Upper lobe of right lung (tissue), 1 donor: ENCODE measurements around the gene RAB25. TPM values are rescaled to one million over a fixed set of nuclear protein-coding genes. Genes with fewer than 3 reads are reported as not detected.

ENCODE experiments used
- ATAC-seq: fragments of 200-7000 bp; cut with Tn5 transposase; one replicate; pipeline ENCODE4 v1.9.1; 2020; ENCODE audit warnings: mild to moderate bottlenecking, moderate library complexity
- DNase-seq: peaks from one replicate; pipeline ENCODE4 v3.0.0-alpha.2; 2020
- H3K27ac ChIP-seq: fragments of 200-600 bp; one replicate; pipeline ENCODE4 v1.8.0; 2022
- H3K27me3 ChIP-seq: fragments of 200-600 bp; one replicate; pipeline ENCODE4 v1.8.0; 2022; ENCODE audit warnings: mild to moderate bottlenecking
- H3K36me3 ChIP-seq: fragments of 200-600 bp; one replicate; pipeline ENCODE4 v1.8.0; 2022
- H3K4me1 ChIP-seq: fragments of 200-600 bp; one replicate; pipeline ENCODE4 v1.8.0; 2022
- H3K4me3 ChIP-seq: fragments of 200-600 bp; one replicate; pipeline ENCODE4 v1.8.0; 2022; ENCODE audit warnings: mild to moderate bottlenecking
- H3K9me3 ChIP-seq: fragments of 200-600 bp; one replicate; pipeline ENCODE4 v1.8.0; 2022
- intact Hi-C: fragments of 100-400 bp; cut with DNase I; formaldehyde crosslinking; loops from one replicate; pipeline ENCODE4 v1.11.0; 2022
- total RNA-seq: library from RNA; stranded (reverse); fragmentation: NEBNext Ultra II Directional; extraction: Animal tissue kit (Norgen Biotek cat#: 25700); gene quantifications from one replicate; pipeline ENCODE4 v1.2.1, GENCODE V29; 2021
- TF ChIP-seq, protein P1 (sequence below): fragments of 200-600 bp; IDR thresholded peaks from one replicate; pipeline ENCODE4 v1.8.0; 2022; ENCODE audit warnings: antibody characterized with exemption
- donor health status: DM: no; HTN: yes; CAD: no; lungs with severe emphysema.

The RAB25 gene
- total RNA-seq, 1 donor from 2014 or later = 62.0 TPM

DNA sequence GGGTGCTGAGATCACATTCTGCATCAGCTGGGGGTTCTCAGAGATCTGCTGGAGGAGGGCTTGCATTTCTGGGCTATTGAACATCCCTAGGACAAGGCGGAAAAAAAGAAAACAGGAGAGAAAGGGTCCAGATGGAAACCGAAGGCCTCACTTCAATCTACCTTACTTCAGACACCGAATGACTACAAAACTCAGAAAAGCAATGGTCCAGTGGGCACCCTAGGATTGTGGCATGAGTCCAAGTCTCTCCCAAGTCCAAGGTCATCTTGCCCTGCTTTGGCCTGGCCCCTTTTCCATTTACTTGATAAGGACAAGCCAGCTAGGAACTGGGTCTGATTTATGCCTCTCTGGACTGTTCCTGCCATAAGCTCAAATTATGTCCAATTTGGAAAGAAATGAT lies 18.1 kb upstream of the RAB25 start:
- no peak for ATAC-seq
- no peak for DNase-seq
- H3K36me3 ChIP-seq = peaks cover 56% of the 10 kb centered on the region

DNA sequence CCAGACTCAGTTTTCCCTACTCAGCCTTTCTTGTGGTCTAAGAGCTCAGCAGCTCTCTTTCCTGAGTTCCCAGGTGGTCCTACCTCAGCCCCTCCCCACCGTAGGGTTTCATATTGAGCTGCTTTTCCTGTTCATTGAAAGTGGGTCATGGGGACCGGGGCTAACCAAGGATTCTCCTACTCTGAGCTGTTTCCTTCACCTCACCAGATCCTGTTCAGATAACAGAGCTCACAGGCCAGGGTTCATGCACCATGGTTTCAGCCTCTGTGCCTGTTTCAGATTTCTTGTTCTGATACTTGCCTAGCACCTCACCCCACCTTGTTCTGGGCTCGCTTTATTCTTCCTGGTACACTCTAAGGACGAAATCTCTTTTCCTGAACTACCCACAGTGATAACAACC lies 15.9 kb upstream of the RAB25 start:
- Histone ChIP-seq H3K9me3 (no peaks in the 10 kb centered on the region), H3K27me3 (no peaks in the 10 kb centered on the region), H3K4me3 (no peak overlapping the region), H3K36me3 (peaks cover 53% of the 10 kb centered on the region), H3K27ac (no peak overlapping the region), H3K4me1 (no peaks in the 10 kb centered on the region)
- DNase-seq (no peak), ATAC-seq (no peak)
- intact Hi-C loops = no loop called here
- TF ChIP-seq, protein P1, sequence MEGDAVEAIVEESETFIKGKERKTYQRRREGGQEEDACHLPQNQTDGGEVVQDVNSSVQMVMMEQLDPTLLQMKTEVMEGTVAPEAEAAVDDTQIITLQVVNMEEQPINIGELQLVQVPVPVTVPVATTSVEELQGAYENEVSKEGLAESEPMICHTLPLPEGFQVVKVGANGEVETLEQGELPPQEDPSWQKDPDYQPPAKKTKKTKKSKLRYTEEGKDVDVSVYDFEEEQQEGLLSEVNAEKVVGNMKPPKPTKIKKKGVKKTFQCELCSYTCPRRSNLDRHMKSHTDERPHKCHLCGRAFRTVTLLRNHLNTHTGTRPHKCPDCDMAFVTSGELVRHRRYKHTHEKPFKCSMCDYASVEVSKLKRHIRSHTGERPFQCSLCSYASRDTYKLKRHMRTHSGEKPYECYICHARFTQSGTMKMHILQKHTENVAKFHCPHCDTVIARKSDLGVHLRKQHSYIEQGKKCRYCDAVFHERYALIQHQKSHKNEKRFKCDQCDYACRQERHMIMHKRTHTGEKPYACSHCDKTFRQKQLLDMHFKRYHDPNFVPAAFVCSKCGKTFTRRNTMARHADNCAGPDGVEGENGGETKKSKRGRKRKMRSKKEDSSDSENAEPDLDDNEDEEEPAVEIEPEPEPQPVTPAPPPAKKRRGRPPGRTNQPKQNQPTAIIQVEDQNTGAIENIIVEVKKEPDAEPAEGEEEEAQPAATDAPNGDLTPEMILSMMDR = no peak

More for the DNA sequence above, 18.1 kb upstream of the RAB25 start:
- no peaks in the 10 kb centered on the region for H3K27me3 ChIP-seq
- H3K4me3 ChIP-seq = no peak overlapping the region
- TF ChIP-seq, protein P1 = no peak
- H3K27ac ChIP-seq = no peak overlapping the region
- no peaks in the 10 kb centered on the region for H3K9me3 ChIP-seq
- H3K4me1 ChIP-seq = no peaks in the 10 kb centered on the region
- intact Hi-C loops = no loop called here

DNA sequence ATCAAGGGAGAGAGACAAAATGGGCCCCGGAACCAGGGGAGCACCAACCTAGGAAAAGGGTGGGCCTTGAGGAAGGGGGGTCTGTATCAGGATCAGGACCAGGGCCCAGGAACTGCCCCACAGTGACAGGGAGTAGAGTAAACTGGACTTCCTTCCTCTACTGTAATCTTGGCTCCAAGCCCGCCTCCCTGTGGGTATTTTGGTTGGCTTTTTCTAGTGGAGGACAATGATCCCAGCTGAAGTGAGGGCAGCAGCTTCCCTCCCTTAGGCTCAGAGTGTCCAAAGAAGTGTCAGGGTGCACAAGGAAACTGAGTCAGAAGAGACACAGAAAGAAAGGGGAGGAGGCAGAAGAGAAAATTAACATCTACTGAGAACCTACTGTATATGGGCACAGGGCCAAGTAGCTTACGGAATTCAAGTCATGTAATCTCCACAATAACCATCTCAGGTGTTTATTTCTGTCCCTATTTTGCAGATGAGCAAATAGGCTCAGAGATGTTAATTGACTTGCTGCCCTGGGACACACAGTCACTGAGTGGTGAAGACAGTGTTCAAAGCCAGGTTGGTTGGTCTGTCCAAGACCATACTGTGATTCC lies 12.2 kb upstream of the RAB25 start:
- DNase-seq (no peak), ATAC-seq (no peak)
- Histone ChIP-seq H3K4me3 (no peak overlapping the region), H3K27me3 (no peaks in the 10 kb centered on the region), H3K4me1 (no peaks in the 10 kb centered on the region), H3K27ac (no peak overlapping the region), H3K36me3 (peaks cover 22% of the 10 kb centered on the region), H3K9me3 (no peaks in the 10 kb centered on the region)
- intact Hi-C loops = no loop called here
- TF ChIP-seq, protein P1 = no peak

DNA sequence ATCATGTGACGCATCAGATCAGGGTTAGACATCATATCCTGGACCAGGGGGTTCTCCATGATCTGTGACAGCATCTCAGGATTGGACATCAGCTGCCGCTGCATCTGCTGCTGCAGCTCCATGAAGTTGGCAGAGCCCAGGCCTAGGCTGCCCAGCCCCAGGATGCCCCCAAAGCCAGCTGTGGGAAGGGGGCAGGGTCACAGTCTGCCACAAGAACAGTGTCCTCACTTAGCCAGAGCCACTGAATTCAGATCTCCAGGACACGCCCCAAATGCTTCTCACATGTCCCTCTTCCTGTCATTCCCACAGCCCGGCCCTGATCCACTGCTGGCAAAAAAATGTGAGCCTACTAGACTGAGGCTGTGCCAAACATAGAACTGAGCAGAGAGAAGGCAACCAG lies 10.6 kb upstream of the RAB25 start:
- no peak overlapping the region for H3K27ac ChIP-seq
- peaks cover under 1% of the 10 kb centered on the region for H3K4me1 ChIP-seq
- intact Hi-C loops = no loop called here
- no peaks in the 10 kb centered on the region for H3K9me3 ChIP-seq
- ATAC-seq = no peak
- no peak overlapping the region for H3K4me3 ChIP-seq
- no peak for DNase-seq
- H3K36me3 ChIP-seq = peaks cover 10% of the 10 kb centered on the region
- TF ChIP-seq, protein P1 = no peak
- H3K27me3 ChIP-seq = no peaks in the 10 kb centered on the region

DNA sequence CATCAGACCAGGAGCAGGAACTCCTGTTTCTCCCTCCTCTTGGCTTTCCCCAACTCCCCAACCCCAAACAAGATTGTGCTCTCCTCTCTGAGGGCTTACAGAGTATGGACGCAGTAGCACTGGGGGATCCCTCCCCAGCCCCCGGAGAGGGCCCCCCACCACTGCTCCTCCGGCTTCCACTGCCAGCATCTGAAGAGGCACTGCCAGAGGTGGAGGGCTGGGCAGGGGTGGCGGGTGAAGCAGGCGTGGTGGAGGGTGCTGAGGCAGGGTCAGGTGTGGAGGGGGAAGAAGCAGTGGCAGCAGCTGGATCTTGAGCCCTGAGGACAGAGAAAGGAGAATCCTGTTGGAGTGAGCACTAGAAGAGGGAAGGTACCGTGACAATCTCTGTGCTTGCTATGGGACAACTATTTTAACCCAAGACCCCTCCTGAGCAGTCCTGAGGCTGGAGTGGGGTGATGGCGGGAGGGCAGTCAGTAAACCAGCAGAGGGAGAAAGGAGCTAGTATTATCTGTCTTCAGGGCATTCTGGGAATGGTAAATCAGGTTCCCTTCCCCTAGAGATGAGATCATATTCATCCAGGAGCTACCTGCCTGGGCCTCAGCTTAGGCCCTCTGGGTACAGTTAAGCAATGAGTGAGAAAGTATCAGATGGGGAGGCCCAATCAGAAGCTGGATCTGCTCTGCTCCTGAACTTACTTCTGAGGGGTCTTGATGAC lies 9.8 kb upstream of the RAB25 start:
- Histone ChIP-seq H3K4me1 (peaks cover 8% of the 10 kb centered on the region), H3K9me3 (no peaks in the 10 kb centered on the region), H3K27me3 (no peaks in the 10 kb centered on the region), H3K36me3 (peaks cover 10% of the 10 kb centered on the region), H3K27ac (no peak overlapping the region), H3K4me3 (no peak overlapping the region)
- intact Hi-C loops = no loop called here
- DNase-seq (no peak), ATAC-seq (no peak)
- TF ChIP-seq, protein P1 = no peak
